ENCODE measurements around the gene TBC1D17. TPM values are rescaled to one million over a fixed set of nuclear protein-coding genes. Genes with fewer than 3 reads are reported as not detected.

TBC1D17 gene
- total RNA-seq, 1 donor, result 21.4 TPM

- H4K20me1 ChIP-seq (ENCODE audit: insufficient read depth, low read length), result peaks cover 41% of the 10 kb centered on the region
- no peak for TF ChIP-seq CTCF (IDR thresholded peaks at IDR 0.05; ENCODE audit: extremely low read depth, low read depth, low read length)
- H3K36me3 ChIP-seq (ENCODE audit: insufficient read depth, low read length), result peaks cover 29% of the 10 kb centered on the region
- H2AFZ ChIP-seq (ENCODE audit: low read length), result no peak overlapping the region
- peaks cover 13% of the 10 kb centered on the region for H3K4me1 ChIP-seq (ENCODE audit: insufficient read depth, low read length)
- no peaks in the 10 kb centered on the region for H3K27me3 ChIP-seq (ENCODE audit: insufficient read depth, low read length)
- peaks cover 74% of the 10 kb centered on the region for H3K79me2 ChIP-seq (ENCODE audit: insufficient read depth, low read length)
- no peaks in the 10 kb centered on the region for H3K9me3 ChIP-seq (ENCODE audit: low read depth, low read length)
- H3K27ac ChIP-seq (ENCODE audit: low read depth, low read length), result no peak overlapping the region
- no peak overlapping the region for H3K4me2 ChIP-seq (ENCODE audit: insufficient read depth, low read length)
- no peak overlapping the region for H3K4me3 ChIP-seq (ENCODE audit: insufficient read depth, low read length)
- no peak for DNase-seq (ENCODE audit: insufficient read length, low spot score, missing footprints)
These were observed 49.0 kb downstream of the TBC1D17 start for GRCh38 chr19:49926515-49926914.

GRCh38 chr19:49927526-49928264 is 50.2 kb downstream of the TBC1D17 start:
- Histone ChIP-seq H3K9me3 (ENCODE audit: low read depth, low read length) (no peaks in the 10 kb centered on the region), H3K79me2 (ENCODE audit: insufficient read depth, low read length) (peaks cover 62% of the 10 kb centered on the region), H3K4me2 (ENCODE audit: insufficient read depth, low read length) (peak overlapping the region; percentile 11), H3K4me1 (ENCODE audit: insufficient read depth, low read length) (peaks cover 3% of the 10 kb centered on the region), H3K4me3 (ENCODE audit: insufficient read depth, low read length) (no peak overlapping the region), H3K27ac (ENCODE audit: low read depth, low read length) (no peak overlapping the region), H4K20me1 (ENCODE audit: insufficient read depth, low read length) (peaks cover 33% of the 10 kb centered on the region), H2AFZ (ENCODE audit: low read length) (no peak overlapping the region), H3K27me3 (ENCODE audit: insufficient read depth, low read length) (no peaks in the 10 kb centered on the region), H3K36me3 (ENCODE audit: insufficient read depth, low read length) (peaks cover 29% of the 10 kb centered on the region)
- TF ChIP-seq CTCF (IDR thresholded peaks at IDR 0.05; ENCODE audit: extremely low read depth, low read depth, low read length), result no peak
- no peak for DNase-seq (ENCODE audit: insufficient read length, low spot score, missing footprints)

- H3K36me3 ChIP-seq (ENCODE audit: insufficient read depth, low read length), result peaks cover 19% of the 10 kb centered on the region
- H3K27me3 ChIP-seq (ENCODE audit: insufficient read depth, low read length), result no peaks in the 10 kb centered on the region
- peak within 1 kb of the TSS; percentile 91 for H3K4me3 ChIP-seq (ENCODE audit: insufficient read depth, low read length)
- peak within 1 kb of the TSS; percentile 83 for H3K4me2 ChIP-seq (ENCODE audit: insufficient read depth, low read length)
- H3K4me1 ChIP-seq (ENCODE audit: insufficient read depth, low read length), result peaks cover 3% of the 10 kb centered on the region
- peak within 1 kb of the TSS; percentile 99 for H2AFZ ChIP-seq (ENCODE audit: low read length)
- H3K9me3 ChIP-seq (ENCODE audit: low read depth, low read length), result no peaks in the 10 kb centered on the region
- peak within 1 kb of the TSS; percentile 90 for H3K27ac ChIP-seq (ENCODE audit: low read depth, low read length)
- DNase-seq (ENCODE audit: insufficient read length, low spot score, missing footprints), result peak; percentile 100
- H3K79me2 ChIP-seq (ENCODE audit: insufficient read depth, low read length), result peaks cover 48% of the 10 kb centered on the region
- no peak for TF ChIP-seq CTCF (IDR thresholded peaks at IDR 0.05; ENCODE audit: extremely low read depth, low read depth, low read length)
- H4K20me1 ChIP-seq (ENCODE audit: insufficient read depth, low read length), result peaks cover 18% of the 10 kb centered on the region
These were observed 51.7 kb downstream of the TBC1D17 start, which contains the start of the genes ATF5 and NUP62 for GRCh38 chr19:49929121-49929610. TSS of gene ATF5 (plus strand) at chr19:49929205. CDS start at chr19:49930851, 1,646 bp downstream. TSS of gene NUP62 (minus strand) at chr19:49929504. CDS start at chr19:49909807, 19,697 bp downstream.

Measured in osteoblast (primary cell).